Measurements from ENCODE around the gene SEC14L2.

Gene SEC14L2

GRCh38 chr22:30452861-30453260, 56.0 kb downstream of the SEC14L2 start:
- ChIA-PET CTCF (interaction anchor here (0.6 to 1.3 kb wide), 3 partner anchors 16 to 302 kb away, joined by 3 to 5 read pairs (median 4); no protein-coding TSS in a partner anchor), POLR2A (no interaction called here)

GRCh38 chr22:30453731-30454510, 57.1 kb downstream of the SEC14L2 start:
- ChIA-PET CTCF (interaction anchor here (0.7 to 1.0 kb wide), 4 partner anchors 30 to 106 kb away, joined by 3 to 5 read pairs (median 3); no protein-coding TSS in a partner anchor), POLR2A (no interaction called here)
- Histone ChIP-seq H3K4me1 (ENCODE audit: control insufficient read depth, insufficient read depth, low read length) (no peaks in the 10 kb centered on the region), H3K27ac (ENCODE audit: extremely low read depth, low read depth, low read length) (no peak overlapping the region), H3K4me3 (ENCODE audit: low read depth, low read length) (no peak overlapping the region), H3K36me3 (ENCODE audit: control insufficient read depth in 2 of 2, insufficient read depth in 1 of 2, low read length in 2 of 2) (no peaks in the 10 kb centered on the region), H3K9me3 (ENCODE audit: control insufficient read depth, insufficient read depth, low read depth, low read length) (no peaks in the 10 kb centered on the region)
- TF ChIP-seq ZFHX2 (tag by site-specific recombination; conservative IDR thresholded peaks at IDR 0.05) = no peak
- TF ChIP-seq ZNF112 (tag by site-specific recombination; IDR thresholded peaks at IDR 0.05) = no peak
- TF ChIP-seq ZBTB17 (tag by site-specific recombination; IDR thresholded peaks at IDR 0.05) = 0 out of 2 replicates have a peak, but pooled peaks have one; percentile 12
- TF ChIP-seq ZNF654 (tag by site-specific recombination; IDR thresholded peaks at IDR 0.05; ENCODE audit: low read depth) = peak; percentile 28
- TF ChIP-seq PATZ1 (tag by site-specific recombination; IDR thresholded peaks at IDR 0.05) = no peak
- no peak for TF ChIP-seq ZNF24 (tag by site-specific recombination; IDR thresholded peaks at IDR 0.05)
- TF ChIP-seq PRDM6 (tag by site-specific recombination; IDR thresholded peaks at IDR 0.05) = no peak
- TF ChIP-seq, protein P1, sequence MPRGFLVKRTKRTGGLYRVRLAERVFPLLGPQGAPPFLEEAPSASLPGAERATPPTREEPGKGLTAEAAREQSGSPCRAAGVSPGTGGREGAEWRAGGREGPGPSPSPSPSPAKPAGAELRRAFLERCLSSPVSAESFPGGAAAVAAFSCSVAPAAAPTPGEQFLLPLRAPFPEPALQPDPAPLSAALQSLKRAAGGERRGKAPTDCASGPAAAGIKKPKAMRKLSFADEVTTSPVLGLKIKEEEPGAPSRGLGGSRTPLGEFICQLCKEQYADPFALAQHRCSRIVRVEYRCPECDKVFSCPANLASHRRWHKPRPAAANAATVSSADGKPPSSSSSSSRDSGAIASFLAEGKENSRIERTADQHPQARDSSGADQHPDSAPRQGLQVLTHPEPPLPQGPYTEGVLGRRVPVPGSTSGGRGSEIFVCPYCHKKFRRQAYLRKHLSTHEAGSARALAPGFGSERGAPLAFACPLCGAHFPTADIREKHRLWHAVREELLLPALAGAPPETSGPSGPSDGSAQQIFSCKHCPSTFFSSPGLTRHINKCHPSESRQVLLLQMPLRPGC (tag by site-specific recombination; IDR thresholded peaks at IDR 0.05) = no peak
- TF ChIP-seq ZNF76 (tag by site-specific recombination; IDR thresholded peaks at IDR 0.05; ENCODE audit: borderline replicate concordance, low read depth) = no peak
- TF ChIP-seq, protein P2, sequence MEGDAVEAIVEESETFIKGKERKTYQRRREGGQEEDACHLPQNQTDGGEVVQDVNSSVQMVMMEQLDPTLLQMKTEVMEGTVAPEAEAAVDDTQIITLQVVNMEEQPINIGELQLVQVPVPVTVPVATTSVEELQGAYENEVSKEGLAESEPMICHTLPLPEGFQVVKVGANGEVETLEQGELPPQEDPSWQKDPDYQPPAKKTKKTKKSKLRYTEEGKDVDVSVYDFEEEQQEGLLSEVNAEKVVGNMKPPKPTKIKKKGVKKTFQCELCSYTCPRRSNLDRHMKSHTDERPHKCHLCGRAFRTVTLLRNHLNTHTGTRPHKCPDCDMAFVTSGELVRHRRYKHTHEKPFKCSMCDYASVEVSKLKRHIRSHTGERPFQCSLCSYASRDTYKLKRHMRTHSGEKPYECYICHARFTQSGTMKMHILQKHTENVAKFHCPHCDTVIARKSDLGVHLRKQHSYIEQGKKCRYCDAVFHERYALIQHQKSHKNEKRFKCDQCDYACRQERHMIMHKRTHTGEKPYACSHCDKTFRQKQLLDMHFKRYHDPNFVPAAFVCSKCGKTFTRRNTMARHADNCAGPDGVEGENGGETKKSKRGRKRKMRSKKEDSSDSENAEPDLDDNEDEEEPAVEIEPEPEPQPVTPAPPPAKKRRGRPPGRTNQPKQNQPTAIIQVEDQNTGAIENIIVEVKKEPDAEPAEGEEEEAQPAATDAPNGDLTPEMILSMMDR (tag by site-specific recombination; IDR thresholded peaks at IDR 0.05) = peak; percentile 37; the same call in 1 of the 2 replicates

More at GRCh38 chr22:30452861-30453260, 56.0 kb downstream of the SEC14L2 start:
- no peaks in the 10 kb centered on the region for H3K36me3 ChIP-seq (ENCODE audit: control insufficient read depth in 2 of 2, insufficient read depth in 1 of 2, low read length in 2 of 2)
- no peaks in the 10 kb centered on the region for H3K9me3 ChIP-seq (ENCODE audit: control insufficient read depth, insufficient read depth, low read depth, low read length)
- H3K27ac ChIP-seq (ENCODE audit: extremely low read depth, low read depth, low read length) = no peak overlapping the region
- TF ChIP-seq ZNF488 (tag by site-specific recombination; IDR thresholded peaks at IDR 0.05) (no peak), AEBP2 (tag by site-specific recombination; IDR thresholded peaks at IDR 0.05; ENCODE audit: borderline replicate concordance) (no peak), ZNF660 (tag by site-specific recombination; IDR thresholded peaks at IDR 0.05) (no peak)
- TF ChIP-seq, protein P2 (tag by site-specific recombination; IDR thresholded peaks at IDR 0.05) = no peak
- H3K4me3 ChIP-seq (ENCODE audit: low read depth, low read length) = no peak overlapping the region
- H3K4me1 ChIP-seq (ENCODE audit: control insufficient read depth, insufficient read depth, low read length) = no peaks in the 10 kb centered on the region

All from HEK293 (cell line).